A673 (cell line): Measurements from ENCODE around the gene TCEA2.

Experiments used
- EZH2 ChIP-seq: fragments of 200-600 bp; sonication (generic); IDR thresholded peaks from 2 replicates; pipeline ENCODE4 v1.6.1; 2017; ENCODE audit warnings: borderline replicate concordance, low read depth, mild to moderate bottlenecking, mixed read lengths, antibody characterized with exemption, low read length; ENCODE audit not compliant: poor library complexity, severe bottlenecking
- TF ChIP-seq, protein P1 (sequence below): fragments of 300-800, 200-600 bp; sonication (generic); conservative IDR thresholded peaks from 2 replicates; pipeline ENCODE4 v1.5.1; 2017; ENCODE audit warnings: low read depth, mild to moderate bottlenecking, antibody characterized with exemption, low read length, moderate library complexity, mixed read lengths

DNA sequence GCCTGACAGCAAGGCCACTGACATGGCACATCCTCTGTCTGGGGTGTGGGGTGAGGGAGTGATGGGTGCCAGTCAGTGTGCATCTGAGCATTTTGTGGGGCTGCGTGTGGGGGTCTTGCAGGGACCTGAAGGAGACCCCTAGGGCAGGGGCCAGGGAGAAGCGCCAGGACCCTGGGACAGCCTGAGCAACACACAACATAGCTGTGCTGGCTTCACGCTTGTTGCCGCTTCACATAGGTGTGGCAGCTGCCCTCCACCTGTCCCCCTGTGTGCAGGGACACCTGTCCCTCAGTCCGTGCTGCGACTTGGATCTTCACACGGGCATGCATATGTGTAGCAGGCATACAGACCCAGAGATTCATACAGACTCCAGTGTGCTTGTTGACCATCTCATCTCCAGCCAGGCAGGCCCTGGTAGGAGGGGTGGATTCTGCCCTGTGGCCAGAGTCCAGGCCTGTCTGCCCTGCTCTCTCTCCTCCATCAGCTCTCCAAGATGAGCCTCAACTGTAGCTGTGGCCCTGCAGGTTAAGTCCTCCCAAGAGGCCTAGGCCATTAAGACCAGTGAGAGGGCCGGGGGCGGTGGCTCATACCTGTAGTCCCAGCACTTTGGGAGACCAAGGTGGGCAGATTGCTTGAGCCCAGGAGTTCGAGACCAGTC, 47.5 kb downstream of the TCEA2 start:
- TF ChIP-seq, protein P1, sequence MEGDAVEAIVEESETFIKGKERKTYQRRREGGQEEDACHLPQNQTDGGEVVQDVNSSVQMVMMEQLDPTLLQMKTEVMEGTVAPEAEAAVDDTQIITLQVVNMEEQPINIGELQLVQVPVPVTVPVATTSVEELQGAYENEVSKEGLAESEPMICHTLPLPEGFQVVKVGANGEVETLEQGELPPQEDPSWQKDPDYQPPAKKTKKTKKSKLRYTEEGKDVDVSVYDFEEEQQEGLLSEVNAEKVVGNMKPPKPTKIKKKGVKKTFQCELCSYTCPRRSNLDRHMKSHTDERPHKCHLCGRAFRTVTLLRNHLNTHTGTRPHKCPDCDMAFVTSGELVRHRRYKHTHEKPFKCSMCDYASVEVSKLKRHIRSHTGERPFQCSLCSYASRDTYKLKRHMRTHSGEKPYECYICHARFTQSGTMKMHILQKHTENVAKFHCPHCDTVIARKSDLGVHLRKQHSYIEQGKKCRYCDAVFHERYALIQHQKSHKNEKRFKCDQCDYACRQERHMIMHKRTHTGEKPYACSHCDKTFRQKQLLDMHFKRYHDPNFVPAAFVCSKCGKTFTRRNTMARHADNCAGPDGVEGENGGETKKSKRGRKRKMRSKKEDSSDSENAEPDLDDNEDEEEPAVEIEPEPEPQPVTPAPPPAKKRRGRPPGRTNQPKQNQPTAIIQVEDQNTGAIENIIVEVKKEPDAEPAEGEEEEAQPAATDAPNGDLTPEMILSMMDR = no peak
- TF ChIP-seq EZH2 = no peak
